Dendritic cell treated with granulocyte-macrophage colony-stimulating factor and Interleukin-4, amounts not matched to agents 40 ng/mL and 50 ng/mL, for 4 days (primary cell): Measurements from ENCODE around the gene CDHR1.
"Not testable (repeated sequence)": the region's sequence is repeated elsewhere in the genome, so short reads cannot be mapped to it uniquely, and the experiment has no call there.

Source experiments
- H3K27ac Mint-ChIP-seq: one replicate; pipeline ENCODE4 v1.8.0; 2022; ENCODE audit warnings: mild to moderate bottlenecking, mixed read lengths
- H3K27me3 Mint-ChIP-seq: one replicate; pipeline ENCODE4 v1.8.0; 2022; ENCODE audit warnings: mild to moderate bottlenecking, mixed read lengths
- H3K36me3 Mint-ChIP-seq: one replicate; pipeline ENCODE4 v1.8.0; 2022; ENCODE audit warnings: low read depth, mixed read lengths
- H3K4me1 Mint-ChIP-seq: one replicate; pipeline ENCODE4 v1.8.0; 2022; ENCODE audit warnings: low read depth, mixed read lengths
- H3K4me3 Mint-ChIP-seq: one replicate; pipeline ENCODE4 v1.8.0; 2022; ENCODE audit warnings: mild to moderate bottlenecking, moderate library complexity, mixed read lengths
- H3K9me3 Mint-ChIP-seq: one replicate; pipeline ENCODE4 v1.8.0; 2022; ENCODE audit warnings: mixed read lengths
- intact Hi-C: fragments of 100-400 bp; cut with micrococcal nuclease; formaldehyde crosslinking; loops from one replicate; pipeline ENCODE4 v1.15.0; 2022

CDHR1 gene

DNA sequence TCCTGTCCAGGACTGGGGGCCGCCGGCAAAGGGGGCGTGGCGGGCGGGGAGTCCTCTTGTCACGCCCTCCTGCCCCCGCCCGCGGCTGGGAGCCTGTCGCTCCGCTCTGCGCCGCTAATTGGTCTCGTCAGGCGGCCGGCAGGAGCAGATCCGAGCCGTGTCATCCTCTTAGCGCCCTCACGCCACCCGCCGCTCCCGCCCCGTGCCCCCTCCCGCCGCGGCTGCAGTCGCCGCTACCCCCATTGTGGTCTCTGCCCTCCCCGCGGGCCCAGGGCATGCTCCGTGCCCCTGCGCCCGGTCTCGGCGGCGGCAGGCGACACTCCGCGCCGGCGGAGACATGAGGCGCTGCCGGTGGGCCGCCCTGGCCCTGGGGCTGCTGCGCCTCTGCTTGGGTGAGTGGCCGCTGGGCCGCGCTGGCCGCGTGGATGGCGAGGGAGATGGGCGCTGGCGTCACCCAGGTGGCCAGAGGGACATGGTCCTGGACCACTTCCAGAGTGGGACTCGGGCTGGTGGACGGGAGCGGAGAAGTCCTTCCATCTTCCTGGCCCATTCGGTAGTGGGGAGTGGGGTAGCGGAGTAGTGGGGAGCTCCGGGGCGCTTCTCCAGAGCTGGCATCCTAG, at the start of gene CDHR1:
CDHR1 (plus strand) TSS at position 114 of the 620 bp plus-strand sequence; CDS start at position 338, 224 bp downstream.
- H3K27me3 Mint-ChIP-seq: peaks cover 62% of the 10 kb centered on the region
- no peak within 1 kb of the TSS for H3K27ac Mint-ChIP-seq
- no peaks in the 10 kb centered on the region for H3K4me1 Mint-ChIP-seq
- no peak within 1 kb of the TSS for H3K4me3 Mint-ChIP-seq
- H3K9me3 Mint-ChIP-seq: no peaks in the 10 kb centered on the region
- intact Hi-C loops: no loop called here
- H3K36me3 Mint-ChIP-seq: no peaks in the 10 kb centered on the region

DNA sequence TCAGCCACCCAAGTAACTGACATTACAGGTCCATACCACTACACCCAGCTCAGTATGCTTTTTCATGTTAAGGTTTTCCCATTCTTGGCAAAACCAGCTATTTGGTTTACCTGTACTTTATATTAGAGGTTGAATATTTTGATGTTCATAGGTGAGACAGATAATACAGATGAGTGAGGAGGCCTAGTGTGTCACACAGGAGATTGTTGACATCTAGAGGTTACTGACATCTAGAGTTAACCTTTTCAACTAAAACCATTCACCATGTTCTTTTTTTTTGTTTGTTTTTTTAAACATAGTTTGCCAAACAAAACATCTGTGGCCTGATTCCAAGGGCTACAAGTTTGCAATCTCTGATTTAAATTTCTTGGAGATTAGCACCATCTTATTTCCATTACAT, 47.0 kb upstream of the CDHR1 start:
- no peak overlapping the region for H3K27ac Mint-ChIP-seq
- intact Hi-C loops: no loop called here
- H3K36me3 Mint-ChIP-seq: peaks cover 83% of the 10 kb centered on the region
- H3K4me1 Mint-ChIP-seq: no peaks in the 10 kb centered on the region
- H3K9me3 Mint-ChIP-seq: no peaks in the 10 kb centered on the region
- no peak overlapping the region for H3K4me3 Mint-ChIP-seq
- H3K27me3 Mint-ChIP-seq: no peaks in the 10 kb centered on the region

- not testable (repeated sequence) for H3K4me1 Mint-ChIP-seq, H3K27ac Mint-ChIP-seq, H3K27me3 Mint-ChIP-seq, H3K9me3 Mint-ChIP-seq, H3K4me3 Mint-ChIP-seq
- intact Hi-C loops: loop anchor here (1.0 kb wide), 1 partner anchor 57 kb away; no protein-coding TSS in a partner anchor
- H3K36me3 Mint-ChIP-seq: peaks cover 83% of the 10 kb centered on the region
Observed at GRCh38 chr10:84148006-84148597, 46.2 kb upstream of the CDHR1 start.

GRCh38 chr10:84149854-84150253, 44.5 kb upstream of the CDHR1 start:
- intact Hi-C loops: no loop called here
- Mint-ChIP-seq H3K4me1 (no peaks in the 10 kb centered on the region), H3K36me3 (peaks cover 83% of the 10 kb centered on the region), H3K4me3 (no peak overlapping the region), H3K27me3 (no peaks in the 10 kb centered on the region), H3K27ac (no peak overlapping the region), H3K9me3 (no peaks in the 10 kb centered on the region)

- Mint-ChIP-seq H3K4me1 (peaks cover 8% of the 10 kb centered on the region), H3K4me3 (no peak overlapping the region), H3K9me3 (no peaks in the 10 kb centered on the region), H3K36me3 (peaks cover 66% of the 10 kb centered on the region), H3K27ac (no peak overlapping the region), H3K27me3 (no peaks in the 10 kb centered on the region)
- intact Hi-C loops: no loop called here
Observed at GRCh38 chr10:84152769-84153168, 41.6 kb upstream of the CDHR1 start.

DNA sequence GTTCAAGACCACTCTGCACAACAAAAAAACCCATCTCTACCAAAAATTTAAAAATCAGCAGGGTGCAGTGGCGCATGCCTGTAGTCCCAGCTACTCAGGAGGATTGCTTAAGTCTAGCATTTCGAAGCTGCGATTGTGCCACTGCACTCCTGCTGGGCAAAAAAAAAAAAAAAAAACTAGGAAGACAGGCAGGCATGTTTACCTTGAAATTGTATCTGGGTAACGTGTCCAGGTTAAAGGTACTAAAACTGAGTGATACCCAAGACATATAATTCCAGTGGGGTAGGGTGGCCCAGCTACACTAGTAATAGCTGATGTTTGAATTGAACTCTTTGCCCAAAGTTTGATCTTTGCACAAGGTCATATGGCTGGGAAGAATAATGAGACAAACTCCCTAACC, 38.8 kb upstream of the CDHR1 start:
- no peaks in the 10 kb centered on the region for H3K9me3 Mint-ChIP-seq
- peaks cover 24% of the 10 kb centered on the region for H3K4me1 Mint-ChIP-seq
- H3K4me3 Mint-ChIP-seq: no peak overlapping the region
- peaks cover 46% of the 10 kb centered on the region for H3K36me3 Mint-ChIP-seq
- H3K27ac Mint-ChIP-seq: no peak overlapping the region
- H3K27me3 Mint-ChIP-seq: peaks cover 13% of the 10 kb centered on the region
- intact Hi-C loops: no loop called here

GRCh38 chr10:84156009-84156408, 38.3 kb upstream of the CDHR1 start:
- intact Hi-C loops: no loop called here
- H3K27ac Mint-ChIP-seq: no peak overlapping the region

GRCh38 chr10:84156768-84157167, 37.6 kb upstream of the CDHR1 start:
- intact Hi-C loops: no loop called here
- Mint-ChIP-seq H3K27ac (no peak overlapping the region), H3K4me1 (peaks cover 24% of the 10 kb centered on the region), H3K4me3 (no peak overlapping the region), H3K27me3 (peaks cover 14% of the 10 kb centered on the region), H3K36me3 (peaks cover 37% of the 10 kb centered on the region), H3K9me3 (no peaks in the 10 kb centered on the region)

More at GRCh38 chr10:84156009-84156408, 38.3 kb upstream of the CDHR1 start:
- H3K36me3 Mint-ChIP-seq: peaks cover 41% of the 10 kb centered on the region
- peaks cover 24% of the 10 kb centered on the region for H3K4me1 Mint-ChIP-seq
- H3K4me3 Mint-ChIP-seq: no peak overlapping the region
- H3K9me3 Mint-ChIP-seq: no peaks in the 10 kb centered on the region
- peaks cover 14% of the 10 kb centered on the region for H3K27me3 Mint-ChIP-seq

DNA sequence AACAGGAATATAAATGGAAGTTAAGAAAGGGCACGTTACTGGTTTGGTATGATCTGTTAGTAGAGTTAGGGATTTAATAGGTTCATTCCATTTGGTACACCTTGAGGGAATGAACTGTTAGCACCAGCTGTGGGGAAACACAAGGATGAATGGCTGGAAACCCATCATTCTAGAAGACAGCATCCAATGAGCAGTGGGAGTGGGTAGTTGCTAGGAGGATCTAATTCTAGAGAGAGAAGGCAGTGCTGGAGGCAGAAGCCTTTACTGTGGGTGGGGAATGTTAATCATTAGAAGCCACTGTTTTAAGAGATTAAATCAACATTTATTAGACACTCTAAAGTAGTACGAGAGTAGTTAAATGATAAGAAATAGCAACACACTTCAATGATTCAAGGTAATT, 36.3 kb upstream of the CDHR1 start:
- peaks cover 27% of the 10 kb centered on the region for H3K36me3 Mint-ChIP-seq
- H3K27ac Mint-ChIP-seq: no peak overlapping the region
- H3K27me3 Mint-ChIP-seq: peaks cover 14% of the 10 kb centered on the region
- no peak overlapping the region for H3K4me3 Mint-ChIP-seq
- intact Hi-C loops: no loop called here
- H3K9me3 Mint-ChIP-seq: no peaks in the 10 kb centered on the region
- H3K4me1 Mint-ChIP-seq: peaks cover 24% of the 10 kb centered on the region

DNA sequence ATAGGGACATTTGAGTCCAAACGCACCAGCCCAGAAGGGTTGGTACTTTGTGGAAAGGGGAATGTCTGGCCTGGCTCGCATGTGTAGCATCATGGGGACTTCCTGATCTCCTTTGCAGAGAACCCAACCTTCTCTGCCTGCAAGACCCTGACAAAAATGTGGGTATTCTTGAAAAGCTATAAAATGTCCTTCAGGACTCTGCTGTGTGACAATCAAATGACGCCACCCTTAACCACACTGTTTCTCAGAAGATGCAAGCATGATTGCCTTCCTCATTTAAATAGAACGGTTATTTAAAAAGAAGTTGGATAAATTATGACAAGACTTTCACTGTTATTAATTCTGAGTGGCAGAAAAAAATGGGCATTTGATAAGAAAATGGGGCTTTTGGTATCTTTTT, 35.8 kb upstream of the CDHR1 start:
- no peaks in the 10 kb centered on the region for H3K9me3 Mint-ChIP-seq
- intact Hi-C loops: no loop called here
- H3K4me1 Mint-ChIP-seq: peaks cover 24% of the 10 kb centered on the region
- H3K36me3 Mint-ChIP-seq: peaks cover 22% of the 10 kb centered on the region
- no peak overlapping the region for H3K27ac Mint-ChIP-seq
- no peak overlapping the region for H3K4me3 Mint-ChIP-seq
- peaks cover 18% of the 10 kb centered on the region for H3K27me3 Mint-ChIP-seq

DNA sequence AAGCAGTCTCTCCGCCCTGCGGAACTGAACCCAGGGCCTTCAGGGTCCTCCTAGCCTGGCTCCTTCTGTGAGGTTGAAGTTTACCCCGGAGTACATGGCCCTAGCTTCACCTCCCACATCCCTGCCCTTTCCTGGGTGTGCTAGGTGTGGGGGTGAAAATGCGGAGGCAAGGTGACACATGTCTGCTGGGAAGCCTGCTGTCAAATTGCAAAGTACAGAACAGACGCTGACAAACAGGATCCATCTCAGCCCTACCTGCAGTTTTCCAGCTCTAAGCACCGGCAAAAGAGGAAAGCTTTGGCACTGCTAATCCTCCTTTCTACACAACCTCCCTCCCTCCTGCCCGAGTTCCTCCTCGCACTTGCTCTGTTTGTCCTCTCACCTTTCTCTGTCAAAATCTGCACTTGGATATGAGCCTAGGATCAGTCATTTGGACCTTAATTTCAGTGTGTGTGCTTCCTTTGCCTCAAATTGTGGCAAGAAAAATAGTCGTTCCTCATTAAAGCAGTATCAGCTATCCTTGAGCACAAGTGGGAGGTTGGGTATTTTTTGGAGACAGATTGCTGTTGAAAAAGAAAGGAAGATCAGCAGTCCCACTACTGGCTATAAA, 35.2 kb upstream of the CDHR1 start:
- intact Hi-C loops: no loop called here
- H3K36me3 Mint-ChIP-seq: peaks cover 16% of the 10 kb centered on the region
- H3K27me3 Mint-ChIP-seq: peaks cover 22% of the 10 kb centered on the region
- no peak overlapping the region for H3K27ac Mint-ChIP-seq
- H3K9me3 Mint-ChIP-seq: no peaks in the 10 kb centered on the region
- no peak overlapping the region for H3K4me3 Mint-ChIP-seq
- H3K4me1 Mint-ChIP-seq: peaks cover 24% of the 10 kb centered on the region

- intact Hi-C loops: no loop called here
- H3K36me3 Mint-ChIP-seq: no peaks in the 10 kb centered on the region
- no peaks in the 10 kb centered on the region for H3K9me3 Mint-ChIP-seq
- H3K27me3 Mint-ChIP-seq: peaks cover 22% of the 10 kb centered on the region
- no peak overlapping the region for H3K4me3 Mint-ChIP-seq
- H3K27ac Mint-ChIP-seq: no peak overlapping the region
- peaks cover 24% of the 10 kb centered on the region for H3K4me1 Mint-ChIP-seq
Observed at GRCh38 chr10:84160663-84161362, 33.5 kb upstream of the CDHR1 start.

DNA sequence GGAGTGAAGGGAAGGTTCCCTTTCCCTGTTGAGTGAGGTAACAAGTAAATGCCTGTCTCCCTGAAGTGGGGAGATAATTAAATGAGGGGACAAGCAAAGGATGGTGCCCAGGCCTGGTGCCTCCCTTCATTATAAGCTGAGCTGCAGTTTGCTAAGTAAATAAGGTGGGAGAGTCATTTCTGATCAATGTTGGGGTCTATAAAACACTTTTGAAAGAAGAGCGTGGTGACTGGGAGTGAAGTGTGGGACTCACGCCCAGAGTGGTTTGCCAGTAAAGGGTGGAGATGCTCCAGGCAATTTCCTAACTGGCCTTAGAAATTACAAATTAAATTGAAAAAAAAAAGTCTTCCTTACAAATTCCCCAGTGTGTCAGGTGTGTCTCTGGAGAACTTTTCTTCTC, 30.3 kb upstream of the CDHR1 start:
- no peak overlapping the region for H3K27ac Mint-ChIP-seq
- intact Hi-C loops: no loop called here
- H3K36me3 Mint-ChIP-seq: no peaks in the 10 kb centered on the region
- H3K4me1 Mint-ChIP-seq: peaks cover 3% of the 10 kb centered on the region
- peaks cover 18% of the 10 kb centered on the region for H3K27me3 Mint-ChIP-seq
- no peak overlapping the region for H3K4me3 Mint-ChIP-seq
- no peaks in the 10 kb centered on the region for H3K9me3 Mint-ChIP-seq

DNA sequence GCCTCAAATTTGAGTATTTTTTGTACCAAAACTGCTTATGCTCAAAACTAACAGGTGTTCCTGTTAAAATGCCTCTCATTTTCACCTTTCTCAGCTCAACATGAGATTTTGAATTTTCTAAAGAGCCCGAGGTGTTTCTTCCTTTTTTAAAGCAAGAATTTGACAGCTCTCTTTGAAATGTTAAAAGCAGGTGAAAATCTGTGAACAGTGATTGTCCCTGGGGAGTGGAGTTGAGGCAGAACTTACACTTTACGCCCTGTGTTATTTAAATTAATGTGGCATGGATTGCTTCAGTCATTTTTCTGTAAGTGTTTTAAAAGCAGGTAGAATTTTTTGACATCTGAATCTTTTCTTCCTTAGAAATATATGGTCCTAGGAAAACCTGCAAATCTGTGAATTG, 29.9 kb upstream of the CDHR1 start:
- intact Hi-C loops: no loop called here
- no peak overlapping the region for H3K4me3 Mint-ChIP-seq
- peaks cover 14% of the 10 kb centered on the region for H3K27me3 Mint-ChIP-seq
- H3K9me3 Mint-ChIP-seq: no peaks in the 10 kb centered on the region
- H3K27ac Mint-ChIP-seq: no peak overlapping the region
- no peaks in the 10 kb centered on the region for H3K4me1 Mint-ChIP-seq
- no peaks in the 10 kb centered on the region for H3K36me3 Mint-ChIP-seq
